Keratinocyte (primary cell): ENCODE measurements around the gene CGB7.

ENCODE experiments used
- CTCF ChIP-seq, 3 experiments: IDR thresholded peaks in 1 of 3; conservative IDR thresholded peaks in 1 of 3; optimal IDR thresholded peaks in 1 of 3; 2 replicates in 2 of 3; 3 replicates in 1 of 3; pipeline versions ENCODE3 to v1.5.1; 2011; ENCODE audit warnings: low read length in 3 of 3, mild to moderate bottlenecking in 3 of 3, moderate library complexity in 2 of 3, control low read depth in 1 of 3, inconsistent platforms in 1 of 3; ENCODE audit not compliant: insufficient read depth in 2 of 3; ENCODE audit errors: extremely low read depth in 1 of 3
- EZH2 ChIP-seq: IDR thresholded peaks from one replicate; pipeline ENCODE4 v1.6.1; 2012; ENCODE audit warnings: inconsistent platforms, mild to moderate bottlenecking, low read length, moderate library complexity

GRCh38 chr19:49085020-49085867 is 27.7 kb upstream of the CGB7 start, which contains the start of gene SNRNP70:
- TF ChIP-seq CTCF (optimal IDR thresholded peaks at IDR 0.05 in 1 of 3, IDR thresholded peaks at IDR 0.05 in 1 of 3, conservative IDR thresholded peaks at IDR 0.05 in 1 of 3; ENCODE audit: extremely low read depth in 1 of 3, insufficient read depth in 2 of 3, low read length in 3 of 3) (no peak), EZH2 (no peak)
